Brain microvascular endothelial cell (primary cell): ENCODE data around the gene CDK14.

Experiments used
- DNase-seq: peaks from one replicate; pipeline ENCODE4 v3.0.0-alpha.2; 2020
- H3K27ac ChIP-seq: fragments of 250-450 bp; sonication (Bioruptor Pico); 2 replicates; pipeline ENCODE4 v1.5.1; 2020; ENCODE audit warnings: mild to moderate bottlenecking, moderate library complexity
- H3K27me3 ChIP-seq: fragments of 250-450 bp; sonication (Bioruptor Pico); replicated peaks from 2 replicates; pipeline ENCODE4 v1.5.1; 2020; ENCODE audit warnings: mild to moderate bottlenecking
- H3K36me3 ChIP-seq: fragments of 250-450 bp; sonication (Bioruptor Pico); replicated peaks from 2 replicates; pipeline ENCODE4 v1.5.1; 2020; ENCODE audit warnings: mild to moderate bottlenecking
- H3K4me3 ChIP-seq: 2 replicates; pipeline ENCODE4 v1.5.1; 2011; ENCODE audit warnings: low read depth, mild to moderate bottlenecking, control low read depth, low read length, moderate library complexity
- CTCF ChIP-seq: IDR thresholded peaks from 2 replicates; pipeline ENCODE4 v1.5.1; 2011; ENCODE audit warnings: low read depth, mild to moderate bottlenecking, moderate library complexity, low read length, control low read depth, inconsistent platforms; ENCODE audit errors: missing control alignments
- in situ Hi-C: cut with HindIII; loops from 2 replicates; pipeline ENCODE4 v1.10.0; 2017; ENCODE audit warnings: low sequenced_read_pairs, low pct_ligation_motif_present

The CDK14 gene

DNA sequence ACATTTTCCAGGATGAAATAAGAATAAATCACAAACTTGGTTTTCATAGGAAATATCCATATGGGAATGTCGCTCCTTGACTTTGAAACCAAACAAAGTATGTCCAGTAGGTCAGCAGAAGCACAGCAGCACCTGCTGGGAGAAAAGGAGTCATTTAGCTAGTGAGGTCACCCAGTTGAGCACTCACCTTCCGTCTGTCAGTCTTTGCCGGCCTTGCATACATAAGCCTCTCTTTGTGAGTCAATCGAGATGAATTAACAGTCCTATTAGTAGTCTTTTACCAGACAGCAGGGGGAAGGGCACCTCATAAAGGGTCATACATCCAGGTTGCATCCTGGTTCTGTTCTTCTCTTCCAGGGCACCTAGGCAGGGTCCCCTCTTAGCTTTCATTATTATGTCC lies 435.6 kb downstream of the CDK14 start:
- TF ChIP-seq CTCF: no peak
- in situ Hi-C loops: no loop called here

DNA sequence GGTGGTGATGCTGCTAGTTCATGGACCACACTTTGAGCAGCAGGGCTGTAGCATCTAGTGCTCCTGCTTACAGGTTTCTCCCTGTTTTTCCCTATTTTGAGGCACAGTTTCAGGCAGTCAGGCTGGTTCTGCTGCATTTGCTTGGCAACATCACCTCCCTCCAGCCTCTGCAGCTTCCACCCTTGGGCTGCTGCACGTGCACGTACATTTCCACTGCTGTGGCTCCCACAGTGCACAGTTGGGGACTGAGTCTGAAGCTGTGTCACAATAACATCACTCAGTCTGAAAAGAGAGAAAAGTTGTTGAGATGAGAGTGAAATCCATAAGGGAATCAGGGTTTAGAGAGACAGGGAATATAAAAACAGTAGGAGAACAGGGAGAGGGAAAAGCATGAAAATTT lies 437.5 kb downstream of the CDK14 start:
- Histone ChIP-seq H3K27ac (no peak overlapping the region), H3K4me3 (no peak overlapping the region), H3K27me3 (no peaks in the 10 kb centered on the region), H3K36me3 (no peaks in the 10 kb centered on the region)
- no peak for DNase-seq
- TF ChIP-seq CTCF: no peak
- in situ Hi-C loops: no loop called here

More for the DNA sequence above, 435.6 kb downstream of the CDK14 start:
- H3K27ac ChIP-seq: no peak overlapping the region
- H3K4me3 ChIP-seq: no peak overlapping the region
- no peak for DNase-seq
- H3K36me3 ChIP-seq: no peaks in the 10 kb centered on the region
- no peaks in the 10 kb centered on the region for H3K27me3 ChIP-seq

GRCh38 chr7:91034459-91035368 lies 438.6 kb downstream of the CDK14 start:
- Histone ChIP-seq H3K27ac (no peak overlapping the region), H3K4me3 (no peak overlapping the region), H3K27me3 (no peaks in the 10 kb centered on the region), H3K36me3 (no peaks in the 10 kb centered on the region)
- peak; percentile 75 for TF ChIP-seq CTCF
- DNase-seq: peak; percentile 56
- in situ Hi-C loops: no loop called here

- Histone ChIP-seq H3K27me3 (no peaks in the 10 kb centered on the region), H3K27ac (no peak overlapping the region), H3K36me3 (no peaks in the 10 kb centered on the region), H3K4me3 (no peak overlapping the region)
- TF ChIP-seq CTCF: no peak
- DNase-seq: no peak
- in situ Hi-C loops: no loop called here
These were observed 442.9 kb downstream of the CDK14 start for GRCh38 chr7:91039033-91039432.

GRCh38 chr7:91041141-91041540 lies 445.0 kb downstream of the CDK14 start:
- H3K27ac ChIP-seq: no peak overlapping the region
- H3K36me3 ChIP-seq: no peaks in the 10 kb centered on the region
- no peak for DNase-seq
- no peaks in the 10 kb centered on the region for H3K27me3 ChIP-seq
- H3K4me3 ChIP-seq: no peak overlapping the region
- in situ Hi-C loops: no loop called here
- TF ChIP-seq CTCF: no peak
